WTC11 (cell line): ENCODE measurements around the gene ZNF366. TPM values are rescaled to one million over a fixed set of nuclear protein-coding genes. Genes with fewer than 3 reads are reported as not detected.

Experiments used
- ATAC-seq: fragments of 200-7000 bp; cut with Tn5 transposase; 2 replicates; pipeline ENCODE4 v1.10.0; 2021; ENCODE audit warnings: mild to moderate bottlenecking, moderate library complexity
- CTCF ChIA-PET: fragments of 300-600 bp; sonication (Branson Sonifier 250); formaldehyde crosslinking; loops from one replicate; lab custom pipeline; 2021; ENCODE audit warnings: antibody characterized with exemption; lab: Charles Lee
- POLR2A ChIA-PET: fragments of 350-600 bp; sonication (Branson Sonifier 250); formaldehyde crosslinking; loops from one replicate; lab custom pipeline; 2021; ENCODE audit warnings: antibody characterized with exemption; lab: Charles Lee
- DNase-seq: peaks from one replicate; pipeline ENCODE4 v3.0.0; 2021; ENCODE audit warnings: low spot score
- H3K27ac Mint-ChIP-seq: 2 replicates; pipeline ENCODE4 v1.8.0; 2021; ENCODE audit warnings: mixed read lengths
- H3K27me3 Mint-ChIP-seq: 2 replicates; pipeline ENCODE4 v1.8.0; 2021; ENCODE audit warnings: low read depth, mild to moderate bottlenecking, moderate library complexity, mixed read lengths
- H3K36me3 Mint-ChIP-seq: 2 replicates; pipeline ENCODE4 v1.8.0; 2021; ENCODE audit warnings: mixed read lengths
- H3K4me1 Mint-ChIP-seq: 2 replicates; pipeline ENCODE4 v1.8.0; 2022; ENCODE audit warnings: mixed read lengths
- H3K4me3 Mint-ChIP-seq: 2 replicates; pipeline ENCODE4 v1.8.0; 2021; ENCODE audit warnings: mild to moderate bottlenecking, moderate library complexity, mixed read lengths
- H3K9me3 Mint-ChIP-seq: 2 replicates; pipeline ENCODE4 v1.8.0; 2021; ENCODE audit warnings: mixed read lengths
- ATF2 ChIP-seq: sonication (generic); formaldehyde crosslinking; IDR thresholded peaks from 2 replicates; pipeline ENCODE4 v1.8.1; 2022; ENCODE audit warnings: low read depth, missing genetic modification reagents, borderline replicate concordance
- E2F1 ChIP-seq: sonication (generic); formaldehyde crosslinking; IDR thresholded peaks from 2 replicates; pipeline ENCODE4 v1.8.0; 2022; ENCODE audit warnings: mild to moderate bottlenecking, missing genetic modification reagents
- FOXK1 ChIP-seq: sonication (generic); formaldehyde crosslinking; IDR thresholded peaks from 2 replicates; pipeline ENCODE4 v1.8.0; 2022; ENCODE audit warnings: mild to moderate bottlenecking, moderate library complexity, missing genetic modification reagents
- FOXP4 ChIP-seq: sonication (generic); formaldehyde crosslinking; IDR thresholded peaks from 2 replicates; pipeline ENCODE4 v1.8.0; 2022; ENCODE audit warnings: mild to moderate bottlenecking, missing genetic modification reagents
- IRF2 ChIP-seq: sonication (generic); formaldehyde crosslinking; IDR thresholded peaks from 2 replicates; pipeline ENCODE4 v1.8.0; 2022; ENCODE audit warnings: low read depth, missing genetic modification reagents, borderline replicate concordance
- KAT7 ChIP-seq: sonication (generic); formaldehyde crosslinking; IDR thresholded peaks from 2 replicates; pipeline ENCODE4 v1.8.1; 2023; ENCODE audit warnings: missing genetic modification reagents, mild to moderate bottlenecking, borderline replicate concordance
- MAX ChIP-seq: sonication (generic); formaldehyde crosslinking; IDR thresholded peaks from 2 replicates; pipeline ENCODE4 v1.8.0; 2022; ENCODE audit warnings: mild to moderate bottlenecking, missing genetic modification reagents
- MLX ChIP-seq: sonication (generic); formaldehyde crosslinking; IDR thresholded peaks from 2 replicates; pipeline ENCODE4 v1.8.1; 2023; ENCODE audit warnings: mild to moderate bottlenecking, missing genetic modification reagents, moderate library complexity
- NR3C1 ChIP-seq: sonication (generic); formaldehyde crosslinking; conservative IDR thresholded peaks from 2 replicates; pipeline ENCODE4 v1.8.1; 2023; ENCODE audit warnings: low read depth, mild to moderate bottlenecking, missing genetic modification reagents
- PRDM15 ChIP-seq: sonication (generic); formaldehyde crosslinking; IDR thresholded peaks from 2 replicates; pipeline ENCODE4 v1.8.0; 2022; ENCODE audit warnings: missing genetic modification reagents
- SP1 ChIP-seq: sonication (generic); formaldehyde crosslinking; conservative IDR thresholded peaks from 2 replicates; pipeline ENCODE4 v1.8.1; 2022; ENCODE audit warnings: missing genetic modification reagents
- USF2 ChIP-seq: sonication (generic); formaldehyde crosslinking; IDR thresholded peaks from 2 replicates; pipeline ENCODE4 v1.8.1; 2023; ENCODE audit warnings: mild to moderate bottlenecking, missing genetic modification reagents, moderate library complexity
- ZNF138 ChIP-seq: sonication (generic); formaldehyde crosslinking; conservative IDR thresholded peaks from 2 replicates; pipeline ENCODE4 v1.8.1; 2022; ENCODE audit warnings: mild to moderate bottlenecking, moderate library complexity, missing genetic modification reagents
- ZNF219 ChIP-seq: sonication (generic); formaldehyde crosslinking; IDR thresholded peaks from 2 replicates; pipeline ENCODE4 v1.8.0; 2023; ENCODE audit warnings: missing genetic modification reagents, mild to moderate bottlenecking, borderline replicate concordance
- ZNF232 ChIP-seq: sonication (generic); formaldehyde crosslinking; IDR thresholded peaks from 2 replicates; pipeline ENCODE4 v1.8.0; 2022; ENCODE audit warnings: mild to moderate bottlenecking, missing genetic modification reagents
- ZNF317 ChIP-seq: sonication (generic); formaldehyde crosslinking; IDR thresholded peaks from 2 replicates; pipeline ENCODE4 v1.8.1; 2023; ENCODE audit warnings: low read depth, mild to moderate bottlenecking, moderate library complexity, missing genetic modification reagents, borderline replicate concordance
- total RNA-seq: library from RNA; stranded (reverse); gene quantifications from 3 replicates; pipeline ENCODE4 v1.2.3, GENCODE V29; 2021

The ZNF366 gene
- total RNA-seq, 1 experiment from 2014 or later, result not detected

- no peak for TF ChIP-seq KAT7
- TF ChIP-seq MLX (CRISPR knock-in tag), result no peak
- no peak for TF ChIP-seq ZNF138 (CRISPR knock-in tag)
- TF ChIP-seq SP1 (CRISPR knock-in tag), result no peak
- no peak for TF ChIP-seq FOXK1 (CRISPR knock-in tag)
- TF ChIP-seq FOXP4 (CRISPR knock-in tag), result no peak
- no peak for TF ChIP-seq ATF2 (CRISPR knock-in tag)
- TF ChIP-seq USF2 (CRISPR knock-in tag), result no peak
- no peak for TF ChIP-seq ZNF317 (CRISPR knock-in tag)
- no peak for TF ChIP-seq ZNF232 (CRISPR knock-in tag)
- no peak for TF ChIP-seq IRF2
- TF ChIP-seq PRDM15 (CRISPR knock-in tag), result no peak
- no peak for TF ChIP-seq NR3C1 (CRISPR knock-in tag)
- no peak for TF ChIP-seq E2F1
- no peak for TF ChIP-seq ZNF219 (CRISPR knock-in tag)
- TF ChIP-seq MAX (CRISPR knock-in tag), result no peak
- H3K27me3 Mint-ChIP-seq, result no peaks in the 10 kb centered on the region
- H3K27ac Mint-ChIP-seq, result no peak overlapping the region
- ChIA-PET CTCF (no interaction called here), POLR2A (no interaction called here)
- no peak overlapping the region for H3K4me3 Mint-ChIP-seq
- H3K4me1 Mint-ChIP-seq, result peaks cover 15% of the 10 kb centered on the region
- H3K36me3 Mint-ChIP-seq, result peaks cover 4% of the 10 kb centered on the region; the same call in 1 of the 2 replicates
- DNase-seq, result no peak
- ATAC-seq, result no peak
- peaks cover 28% of the 10 kb centered on the region for H3K9me3 Mint-ChIP-seq
Observed at GRCh38 chr5:72543365-72543764, 36.2 kb upstream of the ZNF366 start.
